Esophagus (tissue), 2 donors: ENCODE measurements around the gene RASGRF1. TPM values are rescaled to one million over a fixed set of nuclear protein-coding genes. Genes with fewer than 3 reads are reported as not detected.

Source experiments
- H3K27ac ChIP-seq, 2 donors: one replicate each; pipeline ENCODE4 v1.5.1; 2013; ENCODE audit warnings: low read depth in 2 of 2, mild to moderate bottlenecking in 2 of 2, inconsistent platforms in 1 of 2, low read length in 1 of 2, moderate library complexity in 1 of 2
- H3K27me3 ChIP-seq, 2 donors: one replicate each; pipeline ENCODE4 v1.6.1; 2013; ENCODE audit warnings: low read length in 2 of 2, control low read depth in 1 of 2, mild to moderate bottlenecking in 1 of 2; ENCODE audit not compliant: insufficient read depth in 2 of 2, control insufficient read depth in 1 of 2
- H3K36me3 ChIP-seq, 2 donors: one replicate each; pipeline ENCODE4 v1.6.1; 2013; ENCODE audit warnings: low read length in 1 of 2; ENCODE audit not compliant: control insufficient read depth in 2 of 2, insufficient read depth in 2 of 2
- H3K4me1 ChIP-seq, 2 donors: one replicate each; pipeline ENCODE4 v1.6.1; 2013; ENCODE audit warnings: low read length in 1 of 2; ENCODE audit not compliant: control insufficient read depth in 2 of 2, insufficient read depth in 2 of 2
- H3K4me3 ChIP-seq, 2 donors: one replicate each; pipeline ENCODE4 v1.5.1; 2013; ENCODE audit warnings: low read length in 2 of 2, mild to moderate bottlenecking in 2 of 2, low read depth in 1 of 2, moderate library complexity in 1 of 2
- H3K9me3 ChIP-seq, 2 donors: one replicate each; pipeline ENCODE4 v1.6.1; 2013; ENCODE audit warnings: mild to moderate bottlenecking in 2 of 2, low read depth in 1 of 2, low read length in 1 of 2, moderate library complexity in 1 of 2; ENCODE audit not compliant: control insufficient read depth in 2 of 2, insufficient read depth in 1 of 2
- whole genome bisulfite sequencing, 2 donors: extraction: QIAGEN DNeasy Blood & Tissue Kit; methylation state at CpG; one replicate each; pipeline ENCODE4 v1.1.7; 2013; 5-methylcytosine and 5-hydroxymethylcytosine counted together
- polyA plus RNA-seq, 2 donors: library from polyadenylated mRNA; stranded (reverse); fragments of 200-250 nt; gene quantifications; one replicate each; pipeline ENCODE4 v1.2.3, GENCODE V29; 2013
- donor health status: healthy with polysubstance abuse.
- donor health status: Bipolar disorder and iron deficiency.

Gene RASGRF1
- polyA plus RNA-seq, 2 donors = 0.02 to 0.04 TPM

DNA sequence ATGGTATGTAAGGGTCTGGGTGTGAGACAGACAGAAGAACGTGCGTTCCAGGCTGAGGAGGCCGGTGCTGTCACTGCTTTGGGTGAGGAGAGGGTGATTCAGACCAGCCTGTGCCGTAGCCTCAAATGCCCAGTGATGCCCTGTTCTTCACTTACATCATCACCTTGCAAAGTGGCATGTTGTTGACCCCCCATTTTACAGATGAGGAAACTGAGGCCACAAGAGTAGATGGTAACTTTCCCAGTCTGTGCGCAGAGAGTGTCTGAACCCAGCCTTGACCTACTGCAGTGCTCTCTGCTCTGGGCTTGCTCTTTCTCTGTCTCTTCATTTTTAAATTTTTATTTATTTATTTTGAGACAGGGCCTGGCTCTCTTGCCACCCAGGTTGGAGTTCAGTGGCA lies 144.1 kb downstream of the RASGRF1 start:
- Histone ChIP-seq H3K27ac (no peak overlapping the region), H3K27me3 (no peaks in the 10 kb centered on the region), H3K4me3 (no peak overlapping the region), H3K4me1 (peaks cover 3 to 14% of the 10 kb centered on the region in 2 donors), H3K9me3 (no peaks in the 10 kb centered on the region), H3K36me3 (no peaks in the 10 kb centered on the region)
- WGBS, 2 donors = 93 to 97% methylated on average over 5 of the region's 5 CpGs

DNA sequence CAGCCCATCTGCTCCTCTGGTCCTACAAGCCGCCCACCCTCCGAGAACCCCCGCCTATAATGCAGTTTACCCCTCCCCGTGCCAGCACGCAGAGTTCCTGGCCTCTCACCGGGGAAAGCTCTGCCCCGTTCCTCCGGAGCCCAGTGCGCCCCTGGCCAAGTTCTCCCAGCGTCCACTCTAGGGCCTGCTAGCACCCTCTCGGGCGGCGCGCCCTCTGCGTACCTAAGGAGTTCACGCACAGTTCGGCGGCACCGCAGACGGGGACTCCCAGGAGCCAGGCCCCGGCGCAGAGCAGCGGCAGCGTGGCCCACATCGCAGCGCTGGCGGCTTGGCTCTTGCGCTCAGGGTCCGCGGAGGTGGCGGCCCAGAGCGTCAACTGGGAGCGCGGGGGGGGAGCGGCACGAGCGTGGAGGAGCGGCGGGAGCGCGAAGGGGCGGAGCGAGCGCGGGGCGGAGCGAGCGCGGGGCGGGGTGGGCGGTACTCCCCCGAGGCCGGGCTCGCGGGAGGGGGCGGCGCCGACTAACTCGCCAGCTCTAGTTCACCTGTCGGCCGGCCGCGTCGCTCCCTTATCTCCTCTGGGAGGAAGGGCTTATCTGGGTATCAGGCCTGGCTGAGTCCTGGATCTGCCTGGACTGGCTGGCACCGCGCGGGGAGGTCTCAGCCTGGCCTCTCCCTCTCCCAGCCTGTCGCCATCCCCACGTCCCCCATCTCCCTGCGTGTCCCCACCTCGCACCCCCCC lies 145.7 kb downstream of the RASGRF1 start, which contains the start of gene CTSH:
TSS of gene CTSH (minus strand) at position 378 of the 739 bp plus-strand sequence. CDS start at position 313, 65 bp downstream.
- Histone ChIP-seq H3K36me3 (no peaks in the 10 kb centered on the region), H3K27me3 (no peaks in the 10 kb centered on the region), H3K9me3 (no peaks in the 10 kb centered on the region), H3K27ac (peak within 1 kb of the TSS in 1 of 2 donors; percentile 34), H3K4me3 (peak within 1 kb of the TSS; percentile 48 to 58), H3K4me1 (peaks cover 3 to 11% of the 10 kb centered on the region in 2 donors)
- WGBS, 2 donors = 1 to 2% methylated on average over 41 to 71 of the region's 71 CpGs

DNA sequence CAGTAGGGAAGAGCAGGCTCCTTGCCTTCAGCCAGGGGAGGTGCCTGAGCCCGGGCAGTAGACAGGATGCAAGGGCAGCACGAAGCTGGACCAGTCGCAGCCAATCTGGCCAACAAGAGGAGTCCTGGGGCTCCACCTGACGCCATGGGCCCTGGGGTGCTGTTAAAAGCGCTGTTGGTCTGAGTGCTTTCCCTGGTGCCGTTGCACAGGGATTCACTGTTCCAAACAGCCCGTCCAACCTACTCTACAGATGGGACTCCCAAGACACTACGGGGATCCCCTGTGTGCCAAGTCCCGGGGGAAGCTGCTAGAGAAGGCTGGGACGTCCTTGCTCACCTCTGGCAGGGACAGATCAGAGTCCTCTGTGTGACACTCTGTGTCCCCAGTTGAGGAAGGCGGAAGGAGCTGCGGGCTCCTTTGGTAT lies 146.4 kb downstream of the RASGRF1 start:
- H3K4me1 ChIP-seq = peaks cover 3 to 11% of the 10 kb centered on the region in 2 donors
- WGBS, 2 donors = 18 to 26% methylated on average over 12 of the region's 12 CpGs
- H3K27ac ChIP-seq = peak overlapping the region in 1 of 2 donors; percentile 34
- H3K4me3 ChIP-seq = peak overlapping the region; percentile 48 to 58
- no peaks in the 10 kb centered on the region for H3K9me3 ChIP-seq
- no peaks in the 10 kb centered on the region for H3K27me3 ChIP-seq
- H3K36me3 ChIP-seq = no peaks in the 10 kb centered on the region

DNA sequence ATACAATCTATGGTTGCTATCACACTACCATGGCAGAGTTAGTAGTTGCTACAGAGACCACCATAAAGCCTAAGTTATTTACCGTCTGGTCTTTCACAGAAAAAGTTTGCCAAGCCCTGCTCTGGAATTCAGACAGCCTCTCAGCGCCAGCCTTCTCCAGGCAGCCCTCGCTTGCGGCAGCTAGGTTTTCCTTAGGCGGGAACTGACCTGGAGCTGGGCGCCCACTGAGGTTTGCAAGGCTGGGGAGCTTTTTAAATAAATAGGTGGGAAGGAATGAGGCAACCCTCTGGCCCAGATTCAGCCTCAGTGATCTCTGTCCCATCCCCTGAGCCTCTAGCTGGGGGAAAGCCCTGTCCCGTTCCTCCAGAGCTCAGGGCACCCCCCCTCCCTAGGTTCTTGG lies 146.9 kb downstream of the RASGRF1 start:
- WGBS, 2 donors = 54 to 61% methylated on average over 7 of the region's 7 CpGs
- no peaks in the 10 kb centered on the region for H3K36me3 ChIP-seq
- H3K9me3 ChIP-seq = no peaks in the 10 kb centered on the region
- no peak overlapping the region for H3K27ac ChIP-seq
- peak overlapping the region; percentile 48 to 58 for H3K4me3 ChIP-seq
- H3K27me3 ChIP-seq = no peaks in the 10 kb centered on the region
- H3K4me1 ChIP-seq = peaks cover 3 to 11% of the 10 kb centered on the region in 2 donors

DNA sequence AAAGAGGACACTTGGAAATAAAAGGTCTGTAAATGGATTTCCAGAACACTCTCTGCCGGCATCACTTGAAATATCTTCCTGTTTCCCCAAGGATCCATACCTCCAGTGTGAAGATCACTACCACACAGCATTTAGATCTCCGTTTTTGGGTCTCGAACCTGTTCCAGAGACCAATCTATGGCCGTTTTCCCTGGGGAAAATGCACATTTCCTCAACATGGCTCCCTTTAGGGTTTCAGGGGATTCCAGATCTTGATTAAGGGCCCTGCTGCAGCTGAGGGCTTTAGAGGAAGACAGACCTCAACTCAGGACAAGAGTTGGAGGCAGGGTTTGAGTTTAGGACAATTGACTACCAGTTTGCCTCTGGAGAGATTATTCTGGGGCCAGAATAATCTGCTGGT lies 147.8 kb downstream of the RASGRF1 start:
- Histone ChIP-seq H3K4me1 (peaks cover 3 to 11% of the 10 kb centered on the region in 2 donors), H3K9me3 (no peaks in the 10 kb centered on the region), H3K4me3 (no peak overlapping the region), H3K36me3 (no peaks in the 10 kb centered on the region), H3K27me3 (no peaks in the 10 kb centered on the region), H3K27ac (no peak overlapping the region)
- WGBS, 2 donors = 85 to 88% methylated on average over 4 of the region's 4 CpGs

DNA sequence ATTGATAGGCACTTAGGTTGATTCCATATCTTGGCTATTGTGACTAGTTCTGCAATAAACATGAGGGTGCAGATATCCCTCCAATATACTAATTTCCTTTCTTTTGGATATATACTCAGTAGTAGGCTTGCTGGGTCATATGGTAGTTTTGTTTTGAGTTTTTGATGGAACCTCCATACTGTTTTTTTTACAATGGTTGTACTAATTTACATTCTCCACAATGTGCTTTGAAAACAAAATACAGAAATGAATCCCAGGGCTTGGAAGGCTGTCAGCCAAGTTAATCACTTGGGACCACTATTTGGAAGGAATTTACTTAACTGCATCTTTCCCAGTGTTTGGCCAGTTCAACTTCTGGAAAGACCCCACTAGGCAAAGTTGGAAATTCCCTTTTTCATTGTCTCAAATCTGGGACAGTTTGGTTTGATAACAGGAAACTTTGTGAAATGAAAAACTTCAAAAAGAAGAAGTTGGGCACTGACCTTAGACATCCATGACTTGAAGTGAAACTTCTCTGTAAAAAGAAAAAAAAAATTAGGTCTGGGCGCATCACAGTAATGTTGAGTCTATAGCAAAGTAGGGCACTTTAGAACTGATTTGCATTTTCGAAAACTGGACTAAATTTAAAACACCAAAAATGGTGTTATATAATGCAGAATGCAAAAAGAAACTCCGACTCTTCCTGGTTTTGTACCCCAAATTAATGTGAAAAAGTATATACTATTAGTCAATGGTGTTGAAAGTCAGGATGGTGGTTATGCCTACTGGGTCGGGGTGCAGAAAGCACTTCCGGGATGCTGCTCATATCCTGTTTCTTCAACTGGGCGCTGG lies 151.7 kb downstream of the RASGRF1 start:
- Histone ChIP-seq H3K27ac (peak overlapping the region; percentile 13 to 39), H3K9me3 (no peaks in the 10 kb centered on the region), H3K4me3 (no peak overlapping the region), H3K27me3 (no peaks in the 10 kb centered on the region), H3K36me3 (peaks cover 0 to 12% of the 10 kb centered on the region in 2 donors), H3K4me1 (peaks cover 6 to 8% of the 10 kb centered on the region in 2 donors)
- 70 to 83% methylated on average over 6 of the region's 6 CpGs for WGBS, 2 donors

DNA sequence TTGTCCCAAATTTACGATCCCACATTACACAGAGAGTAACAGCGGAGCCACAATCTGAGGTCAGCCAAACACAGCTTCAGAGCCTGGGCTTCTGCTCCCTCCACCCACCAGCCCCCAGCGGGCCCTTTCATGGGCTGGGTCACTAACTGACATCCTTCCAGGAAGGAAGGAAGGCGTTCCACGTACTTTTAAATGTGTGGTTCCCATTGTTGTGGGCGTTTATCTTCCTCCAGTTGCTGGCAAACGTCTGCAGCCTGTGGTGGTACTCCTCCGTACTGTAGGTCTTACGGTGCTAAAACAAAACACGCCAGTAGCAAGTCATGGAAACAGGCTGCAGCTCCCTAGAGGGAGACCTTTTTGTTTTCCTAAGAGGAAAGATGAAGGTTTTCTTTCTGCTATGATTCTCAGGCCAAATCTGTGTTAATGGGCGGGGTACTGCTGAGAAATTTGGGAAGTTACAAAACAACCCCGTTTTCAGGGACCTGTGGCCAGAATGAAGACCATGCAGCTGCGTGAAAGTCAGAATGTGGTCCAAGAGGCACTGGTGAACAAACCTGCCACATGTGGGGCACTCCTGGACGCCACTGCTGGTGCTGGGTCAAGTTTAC lies 153.3 kb downstream of the RASGRF1 start:
- peak overlapping the region; percentile 24 to 61 for H3K27ac ChIP-seq
- H3K27me3 ChIP-seq = no peaks in the 10 kb centered on the region
- H3K36me3 ChIP-seq = peaks cover 0 to 18% of the 10 kb centered on the region in 2 donors
- H3K4me3 ChIP-seq = no peak overlapping the region
- H3K4me1 ChIP-seq = peaks cover 11% of the 10 kb centered on the region in 2 donors
- no peaks in the 10 kb centered on the region for H3K9me3 ChIP-seq
- WGBS, 2 donors = 61 to 66% methylated on average over 14 of the region's 14 CpGs

DNA sequence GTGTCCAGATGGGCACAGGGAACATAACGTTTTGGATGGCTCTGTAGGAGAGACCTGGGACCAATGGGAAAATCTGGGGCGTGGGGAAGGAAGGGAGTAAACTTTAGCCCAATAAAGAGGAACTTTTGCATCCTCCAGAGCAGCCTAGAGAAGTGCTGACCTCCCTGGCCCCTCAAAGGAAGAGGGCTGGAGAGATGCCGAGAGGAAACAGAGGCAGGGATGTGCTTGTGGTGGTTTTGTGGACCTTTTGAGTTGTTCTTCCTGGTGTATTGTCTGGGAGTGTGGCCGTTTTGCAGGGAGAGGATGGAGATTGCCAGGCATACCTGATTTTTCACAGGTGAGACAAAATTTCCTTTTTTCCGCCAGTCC lies 155.9 kb downstream of the RASGRF1 start:
- H3K4me3 ChIP-seq = no peak overlapping the region
- H3K36me3 ChIP-seq = peaks cover 0 to 23% of the 10 kb centered on the region in 2 donors
- no peak overlapping the region for H3K27ac ChIP-seq
- H3K4me1 ChIP-seq = peaks cover 11 to 29% of the 10 kb centered on the region in 2 donors
- no peaks in the 10 kb centered on the region for H3K9me3 ChIP-seq
- WGBS, 2 donors = 61 to 68% methylated on average over 5 of the region's 5 CpGs
- no peaks in the 10 kb centered on the region for H3K27me3 ChIP-seq

DNA sequence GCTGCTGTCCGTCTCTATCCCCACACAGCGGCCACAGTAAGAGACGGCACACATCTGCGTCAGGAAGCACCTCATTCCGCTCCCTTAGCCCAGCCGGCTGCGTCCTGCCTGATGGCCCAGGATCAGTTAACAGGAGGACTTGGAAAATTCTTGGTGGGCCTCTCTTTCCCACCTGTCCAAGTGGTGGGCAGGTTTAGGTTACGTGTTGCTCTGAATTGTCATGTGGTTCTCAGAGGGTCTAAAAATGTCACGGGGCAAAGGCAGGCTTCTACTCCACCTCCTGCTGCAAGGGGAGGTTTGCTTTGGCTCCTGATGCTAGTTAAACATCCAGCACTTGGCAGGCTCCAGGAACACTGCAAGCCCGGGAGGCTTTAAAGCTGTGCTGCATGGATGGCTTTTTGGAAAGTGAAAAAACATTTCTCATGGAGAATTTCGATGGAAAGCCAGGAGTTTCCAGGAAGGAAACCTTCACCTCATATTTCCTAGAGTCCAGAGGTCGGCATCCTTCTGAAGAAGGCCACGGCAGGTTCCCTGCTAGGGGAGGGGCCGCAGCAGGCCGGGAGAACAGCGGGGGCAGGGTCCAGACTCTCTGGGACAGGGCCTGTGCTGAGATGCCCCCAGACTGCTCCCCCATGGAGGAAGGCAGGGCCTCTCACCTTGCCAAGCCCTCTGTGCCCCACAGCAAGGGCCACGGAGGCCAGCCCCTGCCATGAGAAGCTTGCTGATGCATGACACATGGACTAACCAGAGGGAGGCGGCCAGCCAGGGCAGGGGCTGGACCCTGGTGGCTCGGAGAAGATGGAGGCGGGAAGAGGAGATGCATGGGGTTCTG lies 156.5 kb downstream of the RASGRF1 start:
- Histone ChIP-seq H3K4me1 (peaks cover 11 to 29% of the 10 kb centered on the region in 2 donors), H3K36me3 (peaks cover 0 to 23% of the 10 kb centered on the region in 2 donors), H3K27me3 (no peaks in the 10 kb centered on the region), H3K4me3 (no peak overlapping the region), H3K9me3 (no peaks in the 10 kb centered on the region), H3K27ac (no peak overlapping the region)
- WGBS, 2 donors = 44 to 58% methylated on average over 20 of the region's 20 CpGs
